ENCODE data around the gene GJA3. TPM values are rescaled to one million over a fixed set of nuclear protein-coding genes. Genes with fewer than 3 reads are reported as not detected.
A peak's percentile ranks its signal among the peaks of the same experiment; 100 is the strongest.

The GJA3 gene
- total RNA-seq, 8 experiments from 2014 or later: 0.08 to 0.36 (median 0.18) TPM; not detected in 2

DNA sequence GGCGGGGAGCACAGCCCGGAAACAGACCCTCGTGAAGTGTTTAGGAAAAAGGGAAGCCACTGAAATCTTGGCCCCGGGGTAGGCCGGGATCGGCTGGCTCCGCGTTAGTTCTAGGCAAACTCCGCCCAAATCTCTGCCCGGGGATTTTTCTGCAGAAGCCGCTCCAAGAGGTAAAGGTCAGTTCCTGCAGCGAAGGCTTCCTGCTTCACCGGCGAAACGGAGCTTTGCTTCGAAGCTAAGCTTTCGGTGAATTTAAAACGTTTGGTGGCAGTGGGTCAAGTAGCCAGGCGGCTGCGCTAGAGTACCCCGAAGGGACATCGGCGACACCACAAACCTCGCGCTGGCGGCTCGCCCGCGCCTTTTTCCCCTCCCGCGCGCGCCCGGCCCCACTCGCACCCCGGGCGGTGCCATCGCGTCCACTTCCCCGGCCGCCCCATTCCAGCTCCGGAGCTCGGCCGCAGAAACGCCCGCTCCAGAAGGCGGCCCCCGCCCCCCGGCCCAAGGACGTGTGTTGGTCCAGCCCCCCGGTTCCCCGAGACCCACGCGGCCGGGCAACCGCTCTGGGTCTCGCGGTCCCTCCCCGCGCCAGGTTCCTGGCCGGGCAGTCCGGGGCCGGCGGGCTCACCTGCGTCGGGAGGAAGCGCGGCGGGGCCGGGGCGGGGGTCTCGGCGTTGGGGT, 31.4 kb upstream of the GJA3 start:
- H3K4me1 ChIP-seq (replicated peaks in 1 of 2): peaks cover 6 to 17% of the 10 kb centered on the region in 2 donors
- H3K27ac ChIP-seq: no peak overlapping the region
- ATAC-seq (replicated peaks in 6 of 8): peak; percentile 9 to 59 (median 50)
- in situ Hi-C loops (cut with MboI; ENCODE audit: low pct_unique_long_range_greater_than_20kb in 2 of 9, low sequenced_read_pairs in 9 of 9, unreplicated experiment in 9 of 9): loop anchor here in 6 of 9 experiments (25.0 kb wide), 4 partner anchors 270 to 745 kb away; partner anchors contain the start of gene XPO4 (in 5 of the 6)
- peak overlapping the region; percentile 19 to 37 (median 30) for H3K4me3 ChIP-seq
- 0 to 3% (median 2%) methylated on average over 6 to 39 of the region's 73 CpGs; no CpG with 5 or more reads in 6 of the 10 experiments for WGBS, 10 experiments

DNA sequence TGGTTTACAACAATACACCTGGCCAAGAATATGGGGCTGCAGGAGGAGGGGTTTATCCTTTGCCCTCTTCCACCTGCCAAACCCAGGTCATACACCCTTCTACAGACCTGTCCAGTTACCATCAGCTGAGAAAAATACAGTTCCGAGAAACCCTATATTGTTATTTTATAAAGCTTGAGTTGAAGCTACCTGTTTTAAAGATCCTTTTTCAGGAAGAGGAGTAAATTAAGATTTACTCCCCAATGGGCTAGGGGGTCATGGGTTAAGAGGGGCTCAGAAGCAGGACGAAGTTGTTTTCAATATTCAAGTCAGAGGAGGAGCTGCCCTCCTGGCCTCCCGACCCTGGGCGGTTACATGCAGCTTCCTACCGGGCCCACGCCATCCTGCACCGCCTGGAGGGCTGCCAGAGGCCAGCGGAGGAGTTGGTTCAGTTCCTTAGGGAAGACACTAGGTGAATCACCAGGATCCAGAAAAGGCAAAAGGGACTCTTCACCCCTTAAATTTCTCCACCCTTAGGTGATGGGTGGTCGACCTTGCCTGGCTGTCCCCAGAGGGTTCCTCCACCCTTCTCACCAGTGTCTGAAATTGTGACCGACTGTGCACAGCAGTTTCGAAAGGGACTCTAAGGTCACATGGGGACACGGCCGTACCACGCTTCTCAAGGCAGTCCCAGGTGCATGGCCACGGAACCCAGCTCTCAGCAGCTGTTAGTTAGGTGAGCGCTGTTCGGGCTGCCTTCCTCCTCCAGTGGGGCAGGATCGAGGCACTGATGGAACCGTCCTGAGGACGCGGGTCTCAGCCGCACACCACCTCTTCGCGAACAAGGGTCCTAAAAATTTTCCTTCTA, 30.7 kb upstream of the GJA3 start:
- Histone ChIP-seq H3K27ac (no peak overlapping the region), H3K4me1 (replicated peaks in 1 of 2) (peaks cover 6 to 17% of the 10 kb centered on the region in 2 donors), H3K4me3 (peak overlapping the region in 2 of 5 donors; percentile 30 to 31)
- 30 to 88% (median 46%) methylated on average over 1 to 13 of the region's 24 CpGs; no CpG with 5 or more reads in 1 of the 10 experiments for WGBS, 10 experiments
- ATAC-seq (replicated peaks in 6 of 8): peak in 4 of 8 experiments; percentile 9 to 24 (median 16)
- in situ Hi-C loops (cut with MboI; ENCODE audit: low pct_unique_long_range_greater_than_20kb in 2 of 9, low sequenced_read_pairs in 9 of 9, unreplicated experiment in 9 of 9): loop anchor here in 6 of 9 experiments (25.0 kb wide), 4 partner anchors 271 to 746 kb away; partner anchors contain the start of gene XPO4 (in 5 of the 6)

DNA sequence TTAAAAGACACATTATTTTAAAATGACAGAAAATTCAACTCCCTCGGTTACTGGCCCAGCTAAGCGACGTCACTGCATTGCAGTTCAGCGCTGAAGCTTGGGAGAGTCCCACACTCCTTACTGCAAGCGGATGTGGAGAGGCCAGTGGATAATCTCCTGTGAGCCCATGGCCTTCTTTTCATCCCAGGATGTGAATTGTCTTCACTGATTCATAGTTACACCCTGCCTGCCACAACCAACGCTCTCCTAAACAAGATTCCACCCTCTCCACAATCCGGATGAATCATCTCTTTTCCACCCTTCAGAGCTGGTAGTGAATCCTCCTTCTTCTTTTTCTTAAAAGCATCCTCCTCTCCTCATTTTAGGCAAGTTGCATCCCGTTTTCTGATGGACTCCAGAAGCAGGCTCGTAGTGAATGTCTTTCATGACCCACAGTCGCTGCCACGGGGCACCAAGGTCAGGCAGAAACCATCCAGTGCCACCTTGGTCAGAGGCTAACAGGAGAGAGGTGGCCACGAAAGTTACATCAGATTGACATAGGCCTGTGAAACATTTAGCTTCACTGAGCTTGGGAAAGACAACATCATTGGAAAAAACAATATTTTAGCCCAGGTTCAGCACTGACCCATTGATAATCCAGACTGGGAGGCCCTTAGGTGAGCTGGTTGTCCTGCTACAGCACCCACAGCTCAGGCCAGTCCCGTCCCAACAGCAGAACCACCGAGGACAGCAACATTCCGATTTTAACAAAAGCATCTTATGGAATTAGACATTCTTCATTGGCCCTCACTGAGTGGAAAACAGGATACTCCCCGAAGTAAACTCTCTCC, 29.8 kb upstream of the GJA3 start:
- no peak overlapping the region for H3K27ac ChIP-seq
- peak in 2 of 8 experiments; percentile 71 to 72 for ATAC-seq (replicated peaks in 6 of 8)
- in situ Hi-C loops (cut with MboI; ENCODE audit: low pct_unique_long_range_greater_than_20kb in 2 of 9, low sequenced_read_pairs in 9 of 9, unreplicated experiment in 9 of 9): loop anchor here in 6 of 9 experiments (25.0 kb wide), 4 partner anchors 272 to 747 kb away; partner anchors contain the start of gene XPO4 (in 5 of the 6)
- no peak overlapping the region for H3K4me3 ChIP-seq
- 35 to 90% (median 80%) methylated on average over 2 to 14 of the region's 16 CpGs; no CpG with 5 or more reads in 1 of the 10 experiments for WGBS, 10 experiments
- peaks cover 6 to 17% of the 10 kb centered on the region in 2 donors for H3K4me1 ChIP-seq (replicated peaks in 1 of 2)

DNA sequence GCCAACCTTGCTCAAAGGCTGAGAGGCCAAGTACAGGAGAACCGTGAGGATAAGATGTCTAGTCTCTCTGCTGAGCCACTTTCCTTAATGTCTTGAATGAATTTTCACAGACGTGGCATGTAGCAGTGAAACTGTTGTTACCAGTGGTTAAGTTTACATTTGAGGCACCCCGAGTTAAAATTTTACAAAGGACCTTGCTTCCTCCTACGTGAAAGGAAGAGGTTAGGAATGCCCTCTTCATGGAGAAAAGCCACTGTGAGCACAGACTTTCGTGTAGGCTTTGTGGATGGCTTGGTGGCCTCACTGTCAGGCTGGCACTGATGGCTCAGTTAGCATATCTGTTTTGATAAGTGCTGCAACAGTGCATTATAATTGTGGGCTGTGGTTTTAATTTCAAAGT, 29.2 kb upstream of the GJA3 start:
- in situ Hi-C loops (cut with MboI; ENCODE audit: low pct_unique_long_range_greater_than_20kb in 2 of 9, low sequenced_read_pairs in 9 of 9, unreplicated experiment in 9 of 9): loop anchor here in 6 of 9 experiments (25.0 kb wide), 4 partner anchors 272 to 747 kb away; partner anchors contain the start of gene XPO4 (in 5 of the 6)
- Histone ChIP-seq H3K4me1 (replicated peaks in 1 of 2) (peaks cover 6 to 17% of the 10 kb centered on the region in 2 donors), H3K4me3 (no peak overlapping the region), H3K27ac (no peak overlapping the region)
- 20 to 86% (median 56%) methylated on average over 1 to 4 of the region's 5 CpGs; no CpG with 5 or more reads in 1 of the 10 experiments for WGBS, 10 experiments
- no peak for ATAC-seq (replicated peaks in 6 of 8)

DNA sequence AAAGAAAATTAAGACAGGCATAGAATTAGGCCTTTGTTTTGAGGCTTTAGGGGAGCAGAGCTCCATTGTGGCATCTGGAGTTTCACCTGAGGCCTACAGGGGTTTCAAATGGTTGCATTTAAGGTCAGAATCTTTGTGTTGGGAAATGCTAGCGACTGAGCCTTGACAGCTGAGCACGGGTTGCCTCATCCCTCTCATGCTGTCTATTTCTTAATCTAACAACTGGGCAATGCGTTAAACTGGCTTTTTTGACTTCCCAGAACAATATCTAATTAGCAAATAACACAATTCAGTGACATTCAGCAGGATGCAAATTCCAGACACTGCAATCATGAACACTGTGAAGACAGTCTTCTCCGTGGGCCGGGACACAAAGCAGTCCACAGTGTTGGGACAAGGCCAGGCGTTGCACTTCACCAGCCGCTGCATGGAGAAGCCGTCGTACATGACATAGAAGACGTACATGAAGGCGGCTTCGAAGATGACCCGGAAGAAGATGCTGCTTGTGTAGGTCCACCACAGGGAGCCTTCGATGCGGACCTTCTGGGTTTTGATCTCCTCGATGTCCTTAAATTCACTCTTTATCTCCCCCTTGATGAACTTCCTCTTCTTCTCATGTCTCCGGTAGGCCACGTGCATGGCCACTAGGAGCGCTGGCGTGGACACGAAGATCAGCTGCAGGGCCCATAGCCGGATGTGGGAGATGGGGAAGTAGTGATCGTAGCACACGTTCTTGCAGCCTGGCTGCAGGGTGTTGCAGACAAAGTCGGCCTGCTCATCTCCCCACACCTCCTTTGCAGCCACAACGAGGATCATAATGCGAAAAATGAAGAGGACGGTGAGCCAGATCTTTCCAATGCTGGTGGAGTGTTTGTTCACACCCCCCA, 28.1 kb upstream of the GJA3 start:
- Histone ChIP-seq H3K4me3 (no peak overlapping the region), H3K4me1 (replicated peaks in 1 of 2) (peaks cover 4 to 13% of the 10 kb centered on the region in 2 donors), H3K27ac (no peak overlapping the region)
- ATAC-seq (replicated peaks in 6 of 8): no peak
- in situ Hi-C loops (cut with MboI; ENCODE audit: low pct_unique_long_range_greater_than_20kb in 2 of 9, low sequenced_read_pairs in 9 of 9, unreplicated experiment in 9 of 9): loop anchor here in 6 of 9 experiments (25.0 kb wide), 4 partner anchors 273 to 748 kb away; partner anchors contain the start of gene XPO4 (in 5 of the 6)
- WGBS, 10 experiments: 74 to 100% (median 87%) methylated on average over 1 to 14 of the region's 28 CpGs; no CpG with 5 or more reads in 1 of the 10 experiments

DNA sequence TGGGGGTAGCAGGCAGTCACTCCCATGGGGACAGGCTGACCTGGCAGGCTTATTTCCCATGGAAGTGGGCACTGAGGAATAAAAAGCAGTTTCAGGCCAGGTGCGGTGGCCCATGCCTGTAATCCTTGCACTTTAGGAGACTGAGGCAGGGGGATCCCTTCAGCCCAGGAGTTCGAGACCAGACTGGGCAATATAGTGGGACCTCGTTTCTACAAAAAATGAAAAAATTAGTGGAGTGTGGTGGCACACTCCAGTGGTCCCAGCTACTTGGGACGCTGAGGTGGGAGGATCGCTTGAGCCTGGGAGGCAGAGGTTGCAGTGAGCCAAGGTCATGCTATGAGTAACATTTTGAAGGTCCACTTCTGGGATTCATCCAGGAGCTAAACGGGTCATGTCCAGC, 25.9 kb upstream of the GJA3 start:
- H3K4me1 ChIP-seq (replicated peaks in 1 of 2): peaks cover 0 to under 1% of the 10 kb centered on the region in 2 donors
- in situ Hi-C loops (cut with MboI; ENCODE audit: low pct_unique_long_range_greater_than_20kb in 2 of 9, low sequenced_read_pairs in 9 of 9, unreplicated experiment in 9 of 9): loop anchor here in 6 of 9 experiments (25.0 kb wide), 4 partner anchors 276 to 751 kb away; partner anchors contain the start of gene XPO4 (in 5 of the 6)
- no peak for ATAC-seq (replicated peaks in 6 of 8)
- no peak overlapping the region for H3K27ac ChIP-seq
- WGBS, 10 experiments: 56 to 100% (median 78%) methylated on average over 1 to 6 of the region's 6 CpGs; no CpG with 5 or more reads in 3 of the 10 experiments
- no peak overlapping the region for H3K4me3 ChIP-seq

DNA sequence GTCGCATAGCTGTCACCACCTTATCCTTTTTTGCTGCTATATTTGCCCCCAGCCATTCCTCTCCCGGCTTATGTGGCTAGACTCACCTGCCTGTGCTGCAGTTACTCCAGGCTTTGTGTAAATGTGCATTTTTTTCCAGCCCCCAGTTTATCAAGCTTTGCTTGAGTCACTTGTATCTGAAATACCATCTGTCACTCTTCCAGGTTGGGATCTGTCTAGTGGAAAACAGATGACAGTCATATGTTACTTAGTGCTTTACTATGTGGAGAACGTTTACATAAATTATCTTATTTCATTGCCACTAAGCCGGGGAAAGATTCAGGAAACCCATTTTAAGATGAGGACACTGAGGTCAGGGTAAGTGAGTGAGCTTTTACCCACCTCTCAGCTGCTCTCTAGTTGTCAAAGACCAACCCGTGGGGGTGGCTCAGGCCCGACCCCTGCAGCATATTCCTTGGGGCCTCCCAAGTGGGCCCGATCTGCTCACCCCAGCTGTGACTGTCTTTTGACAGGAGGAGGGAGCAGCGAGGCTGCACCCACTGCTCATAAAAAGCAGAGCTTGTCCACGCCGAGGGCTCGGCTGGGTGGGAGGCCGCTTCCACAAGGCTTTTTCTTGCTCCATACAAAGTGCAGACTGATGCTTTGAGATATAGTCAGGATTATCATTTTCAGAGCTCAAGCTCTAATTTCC, 24.7 kb upstream of the GJA3 start:
- no peak overlapping the region for H3K4me3 ChIP-seq
- in situ Hi-C loops (cut with MboI; ENCODE audit: low pct_unique_long_range_greater_than_20kb in 2 of 9, low sequenced_read_pairs in 9 of 9, unreplicated experiment in 9 of 9): loop anchor here in 6 of 9 experiments (25.0 kb wide), 4 partner anchors 277 to 752 kb away; partner anchors contain the start of gene XPO4 (in 5 of the 6)
- H3K4me1 ChIP-seq (replicated peaks in 1 of 2): no peaks in the 10 kb centered on the region
- no peak overlapping the region for H3K27ac ChIP-seq
- ATAC-seq (replicated peaks in 6 of 8): no peak
- 29 to 100% (median 59%) methylated on average over 1 to 8 of the region's 12 CpGs for WGBS, 10 experiments

DNA sequence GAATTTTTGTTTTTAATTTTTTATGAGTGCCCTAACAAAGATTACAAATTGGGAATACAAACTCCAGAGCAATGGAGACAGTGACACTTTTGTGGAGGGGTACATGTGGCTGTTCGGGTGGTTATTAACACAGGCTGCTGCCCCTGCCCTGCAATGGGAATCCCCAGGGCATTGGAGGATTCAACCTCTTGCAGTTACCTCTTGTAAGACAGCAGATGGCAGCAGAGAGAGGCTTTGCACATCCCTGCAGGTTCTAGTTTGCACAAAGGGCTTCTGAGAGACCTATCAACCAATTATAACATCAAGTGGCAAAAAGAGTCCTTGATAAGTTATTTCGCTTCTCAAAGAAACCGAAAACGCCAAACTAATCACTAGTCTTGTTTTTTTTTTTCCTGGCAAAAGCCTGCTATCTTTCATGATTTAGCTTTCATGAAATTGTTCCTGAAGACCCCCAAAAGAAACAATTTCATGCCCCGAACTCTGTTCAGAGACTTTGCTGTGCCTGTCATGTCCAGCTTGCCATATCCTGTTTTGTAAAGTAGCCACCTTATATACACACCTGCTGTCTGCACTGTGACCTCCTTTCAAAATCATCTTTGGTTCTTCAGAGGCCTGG, 21.5 kb upstream of the GJA3 start:
- Histone ChIP-seq H3K4me1 (replicated peaks in 1 of 2) (no peaks in the 10 kb centered on the region), H3K27ac (no peak overlapping the region), H3K4me3 (no peak overlapping the region)
- peak; percentile 75 to 97 (median 92) for ATAC-seq (replicated peaks in 6 of 8)
- in situ Hi-C loops (cut with MboI; ENCODE audit: low pct_unique_long_range_greater_than_20kb in 2 of 9, low sequenced_read_pairs in 9 of 9, unreplicated experiment in 9 of 9): loop anchor here in 6 of 9 experiments (25.0 kb wide), 4 partner anchors 280 to 755 kb away; partner anchors contain the start of gene XPO4 (in 5 of the 6)
- 0 to 100% (median 25%) methylated on average over 1 to 5 of the region's 5 CpGs for WGBS, 10 experiments

DNA sequence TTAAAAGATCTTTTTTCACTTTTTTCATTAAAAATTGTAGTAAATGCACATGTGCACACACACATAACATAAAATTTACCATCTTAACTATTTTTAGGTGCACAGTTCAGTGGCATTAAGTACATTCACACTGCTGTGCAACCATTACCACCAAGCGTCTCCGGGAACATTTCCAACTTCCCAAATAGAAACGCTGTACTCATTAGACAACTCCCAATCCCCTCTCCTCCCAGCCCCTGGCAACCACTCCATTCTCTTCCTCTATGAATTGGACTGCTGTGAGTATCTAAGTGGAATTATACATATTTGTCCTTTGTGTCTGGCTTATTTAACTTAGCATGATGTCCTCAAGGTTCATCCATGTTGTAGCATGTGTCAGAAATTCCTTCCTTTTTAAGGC, 20.3 kb upstream of the GJA3 start:
- 20 to 100% (median 73%) methylated on average over 1 to 3 of the region's 3 CpGs; no CpG with 5 or more reads in 3 of the 10 experiments for WGBS, 10 experiments
- peak in 1 of 8 experiments; percentile 63 for ATAC-seq (replicated peaks in 6 of 8)
- H3K4me1 ChIP-seq (replicated peaks in 1 of 2): no peaks in the 10 kb centered on the region
- H3K27ac ChIP-seq: no peak overlapping the region
- H3K4me3 ChIP-seq: no peak overlapping the region
- in situ Hi-C loops (cut with MboI; ENCODE audit: low pct_unique_long_range_greater_than_20kb in 2 of 9, low sequenced_read_pairs in 9 of 9, unreplicated experiment in 9 of 9): loop anchor here in 6 of 9 experiments (25.0 kb wide), 4 partner anchors 281 to 756 kb away; partner anchors contain the start of gene XPO4 (in 5 of the 6)

DNA sequence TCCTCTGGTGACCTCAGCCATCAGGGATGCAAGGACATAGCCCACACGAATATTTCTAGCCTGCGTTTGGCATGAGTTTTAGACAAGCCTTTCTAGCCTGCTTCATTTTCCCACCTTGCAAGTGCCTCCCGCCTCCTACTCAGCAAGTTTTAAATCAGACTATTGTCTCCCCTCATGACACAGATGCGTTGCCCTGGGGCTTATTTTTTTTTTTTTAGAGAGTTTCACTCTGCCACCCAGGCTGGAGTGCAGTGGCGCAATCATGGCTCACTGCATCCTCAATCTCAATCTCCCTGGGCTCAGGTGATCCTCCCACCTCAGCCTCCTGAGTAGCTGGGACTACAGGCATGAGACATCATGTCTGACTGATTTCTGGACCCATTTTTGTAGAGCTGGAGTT, 17.3 kb upstream of the GJA3 start:
- 54 to 100% (median 71%) methylated on average over 1 to 5 of the region's 5 CpGs; no CpG with 5 or more reads in 2 of the 10 experiments for WGBS, 10 experiments
- ATAC-seq (replicated peaks in 6 of 8): no peak
- in situ Hi-C loops (cut with MboI; ENCODE audit: low pct_unique_long_range_greater_than_20kb in 2 of 9, low sequenced_read_pairs in 9 of 9, unreplicated experiment in 9 of 9): loop anchor here in 6 of 9 experiments (25.0 kb wide), 4 partner anchors 284 to 759 kb away; partner anchors contain the start of gene XPO4 (in 5 of the 6)

More for the DNA sequence above, 17.3 kb upstream of the GJA3 start:
- Histone ChIP-seq H3K27ac (no peak overlapping the region), H3K4me3 (no peak overlapping the region), H3K4me1 (replicated peaks in 1 of 2) (peaks cover 0 to 5% of the 10 kb centered on the region in 2 donors)
